HCT116 (cell line): ENCODE results near the gene AXIN2. TPM values are rescaled to one million over a fixed set of nuclear protein-coding genes. Genes with fewer than 3 reads are reported as not detected.

Source experiments
- ATAC-seq: fragments of 200-7000 bp; cut with Tn5 transposase; 2 replicates; pipeline ENCODE4 v1.9.1; 2020; ENCODE audit warnings: mild to moderate bottlenecking, moderate library complexity
- BruUV-seq: library from RNA; stranded (reverse); fragments of 400-500 nt; replicated peaks from 2 replicates; lab custom pipeline; 2021; lab: Mats Ljungman, UMichigan
- CTCF ChIA-PET: fragments of 300-600 bp; sonication (Branson Sonifier 250); formaldehyde crosslinking; loops from one replicate; lab custom pipeline; 2021; ENCODE audit warnings: antibody characterized with exemption; lab: Charles Lee
- POLR2A ChIA-PET: fragments of 300-600, 350-600 bp; sonication (Branson Sonifier 250); formaldehyde crosslinking; loops from one replicate; lab custom pipeline; 2021; ENCODE audit warnings: antibody characterized with exemption; lab: Charles Lee
- RAD21 ChIA-PET, 2 experiments: fragments of 300-600 bp; sonication (Branson Sonifier 250); formaldehyde crosslinking; loops; one replicate each; lab custom pipeline; 2023; ENCODE audit warnings: low total read pairs in 2 of 2; ENCODE audit not compliant: uncharacterized antibody in 2 of 2, unreplicated experiment in 2 of 2, low non-redundant PET in 1 of 2; lab: Charles Lee
- DNase-seq: peaks from one replicate; pipeline ENCODE4 v3.0.0-alpha.2; 2010; ENCODE audit warnings: low read depth, low spot score
- H2AFZ ChIP-seq: fragments of 200-600 bp; shearing (Covaris generic), sonication (generic); 2 replicates; pipeline ENCODE4 v1.6.1; 2017; ENCODE audit warnings: low read depth, mixed run types, mixed read lengths, antibody characterized with exemption, low read length; ENCODE audit not compliant: poor library complexity, severe bottlenecking
- H3K27ac ChIP-seq: 2 replicates; pipeline ENCODE4 v1.5.1; 2012; ENCODE audit warnings: low read depth, low read length
- H3K27me3 ChIP-seq: fragments of 200-600 bp; sonication (generic); 2 replicates; pipeline ENCODE4 v1.6.1; 2016; ENCODE audit warnings: mixed run types, low read length, mixed read lengths; ENCODE audit not compliant: insufficient read depth
- H3K36me3 ChIP-seq, 2 experiments: fragments of 200-500 bp in 1 of 2; fragments of 200-600 bp in 1 of 2; sonication (Bioruptor generic) in 1 of 2; sonication (generic) in 1 of 2; 2 replicates each; pipeline versions ENCODE4 v1.5.1 to v1.6.1; 2014 to 2016; ENCODE audit warnings: low read length in 2 of 2, inconsistent platforms in 1 of 2, mixed read lengths in 1 of 2, mixed run types in 1 of 2; ENCODE audit not compliant: insufficient read depth in 2 of 2, control insufficient read depth in 1 of 2
- H3K4me1 ChIP-seq, 2 experiments: fragments of 200-600 bp in 1 of 2; sonication (generic) in 1 of 2; 2 replicates each; pipeline versions ENCODE4 v1.5.1 to v1.6.1; 2012 to 2017; ENCODE audit warnings: low read length in 2 of 2, inconsistent platforms in 1 of 2, mild to moderate bottlenecking in 1 of 2, mixed read lengths in 1 of 2, mixed run types in 1 of 2, moderate library complexity in 1 of 2; ENCODE audit not compliant: insufficient read depth in 2 of 2, control insufficient read depth in 1 of 2
- H3K4me2 ChIP-seq: fragments of 200-600 bp; sonication (generic); 2 replicates; pipeline ENCODE4 v1.6.1; 2017; ENCODE audit warnings: mixed run types, low read length, mixed read lengths
- H3K4me3 ChIP-seq, 2 experiments: fragments of 200-600 bp in 1 of 2; sonication (generic) in 1 of 2; replicated peaks in 1 of 2; 2 replicates each; pipeline ENCODE4 v1.5.1; 2011 to 2016; ENCODE audit warnings: low read length in 2 of 2, control low read depth in 1 of 2, low read depth in 1 of 2, mild to moderate bottlenecking in 1 of 2, mixed read lengths in 1 of 2, mixed run types in 1 of 2
- H3K79me2 ChIP-seq: fragments of 200-600 bp; sonication (generic); 2 replicates; pipeline ENCODE4 v1.6.1; 2017; ENCODE audit warnings: mild to moderate bottlenecking, mixed run types, low read length, moderate library complexity, mixed read lengths; ENCODE audit not compliant: insufficient read depth
- H3K9ac ChIP-seq: fragments of 200-600 bp; sonication (generic); 2 replicates; pipeline ENCODE4 v1.6.1; 2016; ENCODE audit warnings: low read length, mixed read lengths
- H3K9me2 ChIP-seq: fragments of 200-600 bp; sonication (generic), shearing (Covaris generic); 2 replicates; pipeline ENCODE4 v1.6.1; 2017; ENCODE audit warnings: mixed run types, mild to moderate bottlenecking, moderate library complexity; ENCODE audit not compliant: insufficient read depth
- H3K9me3 ChIP-seq, 2 experiments: fragments of 200-500 bp in 1 of 2; fragments of 200-600 bp in 1 of 2; sonication (Bioruptor generic) in 1 of 2; sonication (generic) in 1 of 2; 2 replicates each; pipeline ENCODE4 v1.6.1; 2014 to 2017; ENCODE audit warnings: low read length in 2 of 2, mixed read lengths in 2 of 2, inconsistent platforms in 1 of 2, low read depth in 1 of 2, mild to moderate bottlenecking in 1 of 2, mixed run types in 1 of 2, moderate library complexity in 1 of 2; ENCODE audit not compliant: control insufficient read depth in 1 of 2, insufficient read depth in 1 of 2
- H4K20me1 ChIP-seq: fragments of 200-600 bp; sonication (generic), shearing (Covaris generic); 2 replicates; pipeline ENCODE4 v1.6.1; 2017; ENCODE audit warnings: mixed run types, mild to moderate bottlenecking, moderate library complexity; ENCODE audit not compliant: insufficient read depth
- CBX3 ChIP-seq: IDR thresholded peaks from 2 replicates; pipeline ENCODE4 v1.6.1; 2012; ENCODE audit warnings: low read depth
- EZH2phosphoT487 ChIP-seq: fragments of 200-600 bp; IDR thresholded peaks from 2 replicates; pipeline ENCODE4 v1.6.1; 2018; ENCODE audit warnings: antibody characterized with exemption, borderline replicate concordance
- JUND ChIP-seq: IDR thresholded peaks from 2 replicates; pipeline ENCODE4 v1.6.1; 2012
- POLR2A ChIP-seq: IDR thresholded peaks from 2 replicates; pipeline ENCODE4 v1.7.0; 2011; ENCODE audit warnings: borderline replicate concordance; ENCODE audit not compliant: insufficient read depth, insufficient read length; ENCODE audit errors: extremely low read depth
- RAD21 ChIP-seq: IDR thresholded peaks from 2 replicates; pipeline ENCODE4 v1.6.1; 2012; ENCODE audit warnings: low read depth, mild to moderate bottlenecking
- SIN3A ChIP-seq: IDR thresholded peaks from 2 replicates; pipeline ENCODE4 v1.6.1; 2012; ENCODE audit warnings: low read depth
- YY1 ChIP-seq: IDR thresholded peaks from 2 replicates; pipeline ENCODE4 v1.6.1; 2011; ENCODE audit warnings: low read length, low read depth, moderate library complexity, mild to moderate bottlenecking; ENCODE audit not compliant: insufficient replicate concordance; ENCODE audit errors: extremely low read depth
- ZNF274 ChIP-seq: fragments of 200-500 bp; sonication (Bioruptor generic); IDR thresholded peaks from 2 replicates; pipeline ENCODE4 v1.6.1; 2014; ENCODE audit warnings: mild to moderate bottlenecking, low read depth, low read length, inconsistent platforms
- intact Hi-C: fragments of 100-400 bp; cut with micrococcal nuclease; formaldehyde crosslinking; loops from 2 replicates; pipeline ENCODE4 v1.10.0; 2022
- total RNA-seq: library from RNA; stranded (reverse); gene quantifications from one replicate; pipeline ENCODE4 v1.2.1, GENCODE V29; 2021; ENCODE audit not compliant: unreplicated experiment
- TF ChIP-seq, protein P1 (sequence below): IDR thresholded peaks from 2 replicates; pipeline ENCODE4 v1.6.1; 2011; ENCODE audit warnings: mild to moderate bottlenecking, low read length, moderate library complexity; ENCODE audit not compliant: insufficient replicate concordance; ENCODE audit errors: extremely low read depth
- TF ChIP-seq, protein P2 (sequence below), 3 experiments: fragments of 200-600 bp in 1 of 3; sonication (generic) in 1 of 3; IDR thresholded peaks in 2 of 3; conservative IDR thresholded peaks in 1 of 3; 2 replicates each; pipeline ENCODE4 v1.5.1; 2012 to 2017; ENCODE audit warnings: low read depth in 2 of 3, low read length in 2 of 3, antibody characterized with exemption in 1 of 3, borderline replicate concordance in 1 of 3, control low read depth in 1 of 3, mild to moderate bottlenecking in 1 of 3, mixed read lengths in 1 of 3, mixed run types in 1 of 3, moderate library complexity in 1 of 3; ENCODE audit not compliant: insufficient read depth in 1 of 3
- TF ChIP-seq, protein P3 (sequence below): IDR thresholded peaks from 2 replicates; pipeline ENCODE4 v1.6.1; 2012
- TF ChIP-seq, protein P4 (sequence below): IDR thresholded peaks from 2 replicates; pipeline ENCODE4 v1.6.1; 2012

The AXIN2 gene
- total RNA-seq, 1 experiment from 2014 or later, result 7.1 TPM

DNA sequence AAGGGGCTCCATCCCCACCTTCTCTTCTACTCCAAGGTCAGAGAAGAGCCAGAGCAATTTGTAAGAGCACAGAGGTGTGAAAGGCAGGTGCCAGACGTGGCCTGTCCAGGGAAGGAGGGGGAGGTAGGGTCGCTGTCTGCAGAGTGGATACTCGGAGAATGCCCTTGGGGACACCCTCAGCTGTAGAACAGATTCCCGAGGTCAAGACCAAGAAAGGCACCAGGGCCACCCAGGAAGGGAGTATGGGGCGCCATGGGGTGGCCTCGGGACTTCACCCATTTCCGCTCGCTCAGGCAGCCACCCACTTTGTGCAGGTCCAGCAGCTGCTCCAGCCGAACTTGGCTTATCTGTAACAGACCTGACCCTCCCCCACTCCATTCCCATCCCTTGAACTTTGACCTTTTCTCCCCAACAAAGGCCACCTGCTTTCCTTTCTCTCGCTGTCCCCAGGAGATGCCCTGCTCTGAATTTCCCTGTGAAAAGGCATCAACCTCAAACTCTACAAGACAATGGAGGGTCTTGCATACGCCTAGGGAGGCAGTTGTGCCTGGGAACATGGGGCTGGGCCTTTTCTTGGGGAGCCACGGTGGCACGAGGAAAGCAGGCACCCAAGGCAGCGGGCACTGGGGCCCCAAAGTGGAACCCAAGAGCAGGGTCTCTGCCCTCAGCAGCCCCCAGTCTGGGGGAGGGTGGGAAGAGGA lies 11.3 kb upstream of the AXIN2 start:
- no peak for DNase-seq
- Histone ChIP-seq H3K4me3 (no peak overlapping the region), H2AFZ (no peak overlapping the region)
- TF ChIP-seq ZNF274 (no peak), CBX3 (no peak)
- TF ChIP-seq, protein P1, sequence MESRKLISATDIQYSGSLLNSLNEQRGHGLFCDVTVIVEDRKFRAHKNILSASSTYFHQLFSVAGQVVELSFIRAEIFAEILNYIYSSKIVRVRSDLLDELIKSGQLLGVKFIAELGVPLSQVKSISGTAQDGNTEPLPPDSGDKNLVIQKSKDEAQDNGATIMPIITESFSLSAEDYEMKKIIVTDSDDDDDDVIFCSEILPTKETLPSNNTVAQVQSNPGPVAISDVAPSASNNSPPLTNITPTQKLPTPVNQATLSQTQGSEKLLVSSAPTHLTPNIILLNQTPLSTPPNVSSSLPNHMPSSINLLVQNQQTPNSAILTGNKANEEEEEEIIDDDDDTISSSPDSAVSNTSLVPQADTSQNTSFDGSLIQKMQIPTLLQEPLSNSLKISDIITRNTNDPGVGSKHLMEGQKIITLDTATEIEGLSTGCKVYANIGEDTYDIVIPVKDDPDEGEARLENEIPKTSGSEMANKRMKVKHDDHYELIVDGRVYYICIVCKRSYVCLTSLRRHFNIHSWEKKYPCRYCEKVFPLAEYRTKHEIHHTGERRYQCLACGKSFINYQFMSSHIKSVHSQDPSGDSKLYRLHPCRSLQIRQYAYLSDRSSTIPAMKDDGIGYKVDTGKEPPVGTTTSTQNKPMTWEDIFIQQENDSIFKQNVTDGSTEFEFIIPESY, result no peak
- TF ChIP-seq, all 23 proteins: peak for 0
- RAD21 ChIA-PET, result no interaction called here
- POLR2A ChIA-PET, result no interaction called here
- Histone ChIP-seq H3K79me2 (no peaks in the 10 kb centered on the region), H3K9me3 (no peaks in the 10 kb centered on the region), H3K9me2 (no peaks in the 10 kb centered on the region), H3K4me2 (no peak overlapping the region), H3K9ac (no peak overlapping the region), H4K20me1 (no peaks in the 10 kb centered on the region), H3K4me1 (no peaks in the 10 kb centered on the region), H3K27me3 (no peaks in the 10 kb centered on the region), H3K36me3 (no peaks in the 10 kb centered on the region), H3K27ac (no peak overlapping the region)
- BruUV-seq, result no TSS peak
- ATAC-seq, result no peak
- CTCF ChIA-PET, result no interaction called here
- intact Hi-C loops, result no loop called here

DNA sequence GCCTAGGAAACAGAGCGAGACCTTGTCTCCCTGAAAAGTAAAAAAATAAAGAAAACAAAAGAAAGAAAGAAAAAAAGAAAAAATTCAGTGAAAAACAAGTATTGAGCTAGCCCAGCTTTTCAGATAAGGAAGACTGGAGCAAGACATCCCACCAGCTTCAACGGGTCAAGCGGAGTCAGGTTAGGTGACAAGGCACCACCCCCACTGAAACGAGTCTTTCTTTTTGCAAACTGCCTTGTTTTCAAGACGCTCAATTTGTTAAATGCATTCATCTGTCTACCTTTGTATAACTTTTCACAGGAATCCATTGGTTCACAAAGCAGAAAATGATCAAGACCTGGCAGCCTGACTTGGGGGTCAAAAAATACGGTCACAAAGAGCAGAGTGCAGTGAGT lies 10.7 kb upstream of the AXIN2 start:
- CTCF ChIA-PET, result no interaction called here
- TF ChIP-seq, protein P2, sequence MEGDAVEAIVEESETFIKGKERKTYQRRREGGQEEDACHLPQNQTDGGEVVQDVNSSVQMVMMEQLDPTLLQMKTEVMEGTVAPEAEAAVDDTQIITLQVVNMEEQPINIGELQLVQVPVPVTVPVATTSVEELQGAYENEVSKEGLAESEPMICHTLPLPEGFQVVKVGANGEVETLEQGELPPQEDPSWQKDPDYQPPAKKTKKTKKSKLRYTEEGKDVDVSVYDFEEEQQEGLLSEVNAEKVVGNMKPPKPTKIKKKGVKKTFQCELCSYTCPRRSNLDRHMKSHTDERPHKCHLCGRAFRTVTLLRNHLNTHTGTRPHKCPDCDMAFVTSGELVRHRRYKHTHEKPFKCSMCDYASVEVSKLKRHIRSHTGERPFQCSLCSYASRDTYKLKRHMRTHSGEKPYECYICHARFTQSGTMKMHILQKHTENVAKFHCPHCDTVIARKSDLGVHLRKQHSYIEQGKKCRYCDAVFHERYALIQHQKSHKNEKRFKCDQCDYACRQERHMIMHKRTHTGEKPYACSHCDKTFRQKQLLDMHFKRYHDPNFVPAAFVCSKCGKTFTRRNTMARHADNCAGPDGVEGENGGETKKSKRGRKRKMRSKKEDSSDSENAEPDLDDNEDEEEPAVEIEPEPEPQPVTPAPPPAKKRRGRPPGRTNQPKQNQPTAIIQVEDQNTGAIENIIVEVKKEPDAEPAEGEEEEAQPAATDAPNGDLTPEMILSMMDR (IDR thresholded peaks at IDR 0.05 in 2 of 3, conservative IDR thresholded peaks at IDR 0.05 in 1 of 3; ENCODE audit: borderline replicate concordance in 1 of 3, insufficient read depth in 1 of 3, low read depth in 2 of 3, low read length in 2 of 3), result no peak
- TF ChIP-seq EZH2phosphoT487, result no peak
- TF ChIP-seq, protein P1, result no peak
- TF ChIP-seq, protein P3, sequence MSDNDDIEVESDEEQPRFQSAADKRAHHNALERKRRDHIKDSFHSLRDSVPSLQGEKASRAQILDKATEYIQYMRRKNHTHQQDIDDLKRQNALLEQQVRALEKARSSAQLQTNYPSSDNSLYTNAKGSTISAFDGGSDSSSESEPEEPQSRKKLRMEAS, result no peak
- no peak for TF ChIP-seq SIN3A
- TF ChIP-seq POLR2A, result no peak
- no peak for TF ChIP-seq CBX3
- TF ChIP-seq, protein P4, sequence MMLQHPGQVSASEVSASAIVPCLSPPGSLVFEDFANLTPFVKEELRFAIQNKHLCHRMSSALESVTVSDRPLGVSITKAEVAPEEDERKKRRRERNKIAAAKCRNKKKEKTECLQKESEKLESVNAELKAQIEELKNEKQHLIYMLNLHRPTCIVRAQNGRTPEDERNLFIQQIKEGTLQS, result no peak
- no peak for TF ChIP-seq JUND
- no peak for TF ChIP-seq YY1
- no peak for TF ChIP-seq RAD21
- TF ChIP-seq, all 23 proteins: peak for 0
- intact Hi-C loops, result no loop called here
- no peaks in the 10 kb centered on the region for H3K4me1 ChIP-seq
- no peaks in the 10 kb centered on the region for H4K20me1 ChIP-seq
- ChIA-PET POLR2A (no interaction called here), RAD21 (no interaction called here)
- no peak overlapping the region for H2AFZ ChIP-seq
- no peaks in the 10 kb centered on the region for H3K79me2 ChIP-seq
- H3K9me3 ChIP-seq, result no peaks in the 10 kb centered on the region
- ATAC-seq (no peak), DNase-seq (no peak)
- no TSS peak for BruUV-seq
- no peaks in the 10 kb centered on the region for H3K27me3 ChIP-seq
- H3K9ac ChIP-seq, result no peak overlapping the region
- H3K27ac ChIP-seq, result no peak overlapping the region
- H3K4me2 ChIP-seq, result no peak overlapping the region
- no peak overlapping the region for H3K4me3 ChIP-seq
- H3K36me3 ChIP-seq, result no peaks in the 10 kb centered on the region
- H3K9me2 ChIP-seq, result no peaks in the 10 kb centered on the region
